K562 (cell line): ENCODE data around the gene NFKBIB. TPM values are rescaled to one million over a fixed set of nuclear protein-coding genes. Genes with fewer than 3 reads are reported as not detected.

ENCODE experiments used
- ATAC-seq: fragments of 200-7000 bp; cut with Tn5 transposase; 3 replicates; pipeline ENCODE4 v1.9.1; 2020; ENCODE audit warnings: moderate library complexity
- BruUV-seq: library from RNA; stranded (reverse); fragments of 400-500 nt; replicated peaks from 2 replicates; lab custom pipeline; 2021; lab: Mats Ljungman, UMichigan
- CTCF ChIA-PET: fragments of 300-600 bp; formaldehyde crosslinking; extraction: SDS; loops from one replicate; lab custom pipeline; 2021; ENCODE audit warnings: low intra/inter-chr PET ratio; lab: Yijun Ruan, JAX
- POLR2A ChIA-PET: fragments of 300-600, 350-650 bp; sonication (Branson Sonifier 250); formaldehyde crosslinking; extraction: SDS; loops from one replicate; lab custom pipeline; 2021; ENCODE audit warnings: antibody characterized with exemption, inconsistent platforms; lab: Yijun Ruan, JAX
- DNase-seq, 4 experiments: peaks; one replicate each; pipeline versions ENCODE4 v3.0.0 to v3.0.0-alpha.2; 2011 to 2018; ENCODE audit warnings: low spot score in 3 of 4, mixed read lengths in 3 of 4; ENCODE audit errors: extremely low read depth in 1 of 4
- FAIRE-seq: peaks from 2 replicates; lab custom pipeline; 2011; peaks lifted over from hg19 to GRCh38; lab: Jason Lieb, UNC
- H2AFZ ChIP-seq: 2 replicates; pipeline ENCODE4 v1.6.0; 2011; ENCODE audit warnings: low read depth, low read length, control low read depth, inconsistent platforms
- H3K27ac ChIP-seq: fragments of 200-600 bp; 3 replicates; pipeline ENCODE4 v1.8.0; 2011; ENCODE audit warnings: low read depth, mild to moderate bottlenecking, control low read depth, inconsistent platforms, low read length, moderate library complexity, mixed read lengths; ENCODE audit errors: extremely low read depth
- H3K27me3 ChIP-seq, 2 experiments: fragments of 300-600 bp in 1 of 2; 2 replicates in 1 of 2; 3 replicates in 1 of 2; pipeline versions ENCODE4 v1.6.0 to v1.8.0; 2011; ENCODE audit warnings: inconsistent platforms in 2 of 2, low read length in 2 of 2, mild to moderate bottlenecking in 1 of 2, mixed read lengths in 1 of 2, moderate library complexity in 1 of 2; ENCODE audit not compliant: control insufficient read depth in 2 of 2, insufficient read depth in 2 of 2
- H3K36me3 ChIP-seq: fragments of 300-600 bp; 3 replicates; pipeline ENCODE4 v1.8.0; 2011; ENCODE audit warnings: mild to moderate bottlenecking, low read length, inconsistent platforms; ENCODE audit not compliant: control insufficient read depth, insufficient read depth
- H3K4me1 ChIP-seq, 2 experiments: fragments of 200-600 bp in 1 of 2; replicated peaks in 1 of 2; 2 replicates in 1 of 2; 3 replicates in 1 of 2; pipeline versions ENCODE4 v1.5.1 to v1.8.0; 2011; ENCODE audit warnings: inconsistent platforms in 2 of 2, low read length in 2 of 2, mild to moderate bottlenecking in 1 of 2, mixed read lengths in 1 of 2, moderate library complexity in 1 of 2; ENCODE audit not compliant: control insufficient read depth in 2 of 2, insufficient read depth in 2 of 2
- H3K4me2 ChIP-seq: 2 replicates; pipeline ENCODE4 v1.6.1; 2011; ENCODE audit warnings: low read length, control low read depth, inconsistent platforms, mixed read lengths; ENCODE audit not compliant: insufficient read depth
- H3K4me3 ChIP-seq: fragments of 200-600 bp; sonication (generic), shearing (Covaris generic); 2 replicates; pipeline ENCODE4 v1.5.1; 2016; ENCODE audit warnings: control low read depth, inconsistent platforms
- H3K79me2 ChIP-seq: fragments of 200-600 bp; 3 replicates; pipeline ENCODE4 v1.8.0; 2011; ENCODE audit warnings: low read length, inconsistent platforms; ENCODE audit not compliant: control insufficient read depth, insufficient read depth
- H3K9ac ChIP-seq, 2 experiments: 2 replicates each; pipeline versions ENCODE4 v1.6.0 to v1.6.1; 2011; ENCODE audit warnings: low read depth in 2 of 2, low read length in 2 of 2, control low read depth in 1 of 2, inconsistent platforms in 1 of 2, mild to moderate bottlenecking in 1 of 2, mixed read lengths in 1 of 2; ENCODE audit not compliant: insufficient read depth in 1 of 2
- H3K9me1 ChIP-seq: one replicate; pipeline ENCODE4 v1.6.0; 2011; ENCODE audit warnings: inconsistent platforms, mild to moderate bottlenecking, low read length, moderate library complexity; ENCODE audit not compliant: control insufficient read depth, insufficient read depth
- H3K9me3 ChIP-seq: replicated peaks from 2 replicates; pipeline ENCODE4 v1.5.1; 2011; ENCODE audit warnings: low read depth, low read length, inconsistent platforms; ENCODE audit not compliant: control insufficient read depth, insufficient read depth
- H4K20me1 ChIP-seq: replicated peaks from 2 replicates; pipeline ENCODE4 v1.6.1; 2011; ENCODE audit warnings: low read length, inconsistent platforms, mixed read lengths; ENCODE audit not compliant: control insufficient read depth, insufficient read depth
- AFF4 ChIP-seq: sonication (generic); formaldehyde crosslinking; IDR thresholded peaks from 2 replicates; pipeline ENCODE4 v1.8.0; 2023; ENCODE audit warnings: mild to moderate bottlenecking, missing genetic modification reagents
- CBFB ChIP-seq: sonication (generic); formaldehyde crosslinking; IDR thresholded peaks from 2 replicates; pipeline ENCODE4 v1.4.0; 2020; ENCODE audit warnings: mild to moderate bottlenecking, missing genetic modification reagents
- EP400 ChIP-seq: fragments of 450-650 bp; IDR thresholded peaks from 2 replicates; pipeline ENCODE4 v1.6.1; 2017; ENCODE audit warnings: antibody characterized with exemption, mild to moderate bottlenecking, moderate library complexity
- KDM2B ChIP-seq: fragments of 250-450 bp; sonication (Bioruptor Pico); IDR thresholded peaks from 2 replicates; pipeline ENCODE4 v1.8.0; 2021; ENCODE audit warnings: mild to moderate bottlenecking, moderate library complexity
- POLR2G ChIP-seq: fragments of 200-400 bp; formaldehyde crosslinking; IDR thresholded peaks from 2 replicates; pipeline ENCODE4 v1.6.1; 2017; ENCODE audit warnings: low read depth, mild to moderate bottlenecking, antibody characterized with exemption, low read length, moderate library complexity
- SRF ChIP-seq, 2 experiments: fragments of 250-450, 450-650 bp in 1 of 2; sonication (Bioruptor Pico) in 1 of 2; sonication (generic) in 1 of 2; formaldehyde crosslinking; IDR thresholded peaks; 2 replicates each; pipeline versions ENCODE4 v1.5.0 to v1.5.1; 2020 to 2022; ENCODE audit warnings: mild to moderate bottlenecking in 1 of 2, missing genetic modification reagents in 1 of 2
- TEAD4 ChIP-seq, 2 experiments: sonication (generic) in 1 of 2; formaldehyde crosslinking in 1 of 2; IDR thresholded peaks; 2 replicates each; pipeline versions ENCODE4 v1.6.1 to v1.8.0; 2012 to 2022; ENCODE audit warnings: borderline replicate concordance in 1 of 2, inconsistent platforms in 1 of 2, low read length in 1 of 2, mild to moderate bottlenecking in 1 of 2, missing genetic modification reagents in 1 of 2
- THRAP3 ChIP-seq: fragments of 450-650 bp; IDR thresholded peaks from 2 replicates; pipeline ENCODE4 v1.6.1; 2016; ENCODE audit warnings: mild to moderate bottlenecking, inconsistent platforms, borderline replicate concordance
- TSHZ1 ChIP-seq: fragments of 250-450 bp; sonication (Bioruptor Pico); IDR thresholded peaks from 2 replicates; pipeline ENCODE4 v1.4.0; 2020; ENCODE audit warnings: mild to moderate bottlenecking, moderate library complexity
- ZFP30 ChIP-seq: fragments of 250-450 bp; sonication (Bioruptor Pico); IDR thresholded peaks from 2 replicates; pipeline ENCODE4 v1.8.0; 2022; ENCODE audit warnings: moderate library complexity, mild to moderate bottlenecking, inconsistent platforms, borderline replicate concordance
- ZNF507 ChIP-seq: conservative IDR thresholded peaks from 2 replicates; pipeline ENCODE4 v1.6.1; 2017; ENCODE audit warnings: missing genetic modification characterization, missing compliant biosample characterization
- ZNF695 ChIP-seq: fragments of 450-650 bp; formaldehyde crosslinking; IDR thresholded peaks from 2 replicates; pipeline ENCODE4 v1.4.0; 2020; ENCODE audit warnings: mild to moderate bottlenecking, moderate library complexity
- whole genome bisulfite sequencing: fragments of 100-300 bp; shearing (Covaris generic); methylation state at CpG from one replicate; pipeline ENCODE4 v1.1.6; 2016; ENCODE audit warnings: low coverage, mixed read lengths; ENCODE audit not compliant: insufficient coverage; ENCODE audit errors: missing lambda C conversion rate; 5-methylcytosine and 5-hydroxymethylcytosine counted together
- in situ Hi-C: fragments of 300-500 bp; cut with MboI; formaldehyde crosslinking; loops from 4 replicates; pipeline ENCODE4 v1.15.0; 2018; ENCODE audit warnings: inconsistent platforms, mixed read lengths
- intact Hi-C: fragments of 100-400 bp; cut with micrococcal nuclease; formaldehyde crosslinking; loops from 2 replicates; pipeline ENCODE4 v1.14.2; 2022
- polyA plus RNA-seq, 8 experiments: library from polyadenylated mRNA; depleted of rRNA in 4 of 8; stranded (reverse) in 5 of 8; unstranded in 3 of 8; fragments of >200 nt; fragmentation: Nextera tagmentation in 2 of 8; fragmentation: Illumina TruSeq in 1 of 8; extraction: Ambion mirVana in 2 of 8; extraction: Trizol in 1 of 8; gene quantifications; 2 replicates each; pipeline versions ENCODE4 v1.2.1 to v1.2.3, GENCODE V29; 2011 to 2014; ENCODE audit warnings: inconsistent platforms in 1 of 8, missing spikeins in 1 of 8
- total RNA-seq, 7 experiments: library from RNA; depleted of rRNA in 6 of 7; stranded (reverse); fragments of >200 nt in 6 of 7; fragmentation: Illumina TruSeq in 2 of 7; extraction: Trizol in 2 of 7; gene quantifications; 2 replicates each; pipeline versions ENCODE4 v1.2.1 to v1.2.3, GENCODE V29; 2011 to 2021; ENCODE audit warnings: low replicate concordance in 1 of 7

The NFKBIB gene
- total and polyA plus RNA-seq, 9 of the 15 experiments (the other 6 are each of a cell fraction or from before 2014, with no cell fraction given): 1.5 to 44.9 (median 10.4) TPM

- H3K27ac ChIP-seq: no peak overlapping the region
- no peaks in the 10 kb centered on the region for H3K9me3 ChIP-seq
- peak overlapping the region in 1 of 2 experiments; percentile 68; a peak in 2 of 4 replicates for H3K9ac ChIP-seq
- H4K20me1 ChIP-seq: no peaks in the 10 kb centered on the region
- no peaks in the 10 kb centered on the region for H3K79me2 ChIP-seq
- in situ Hi-C loops (loop anchor here (10.0 kb wide), 1 partner anchor 397 kb away; no protein-coding TSS in a partner anchor), intact Hi-C loops (no loop called here)
- ChIA-PET POLR2A (interaction anchor here (0.7 to 1.1 kb wide), 2 partner anchors 9 to 13 kb away, joined by 3 read pairs; partner anchors contain the start of genes MRPS12 and SARS2), CTCF (interaction anchor here (0.5 kb wide), 1 partner anchor 29 kb away, joined by 3 read pairs; no protein-coding TSS in a partner anchor)
- peaks cover 50% of the 10 kb centered on the region; the same call in 1 of the 3 replicates for H3K36me3 ChIP-seq
- FAIRE-seq (no peak), DNase-seq (peak in 1 of 4 experiments; percentile 8), ATAC-seq (no peak)
- BruUV-seq: no TSS peak
- peaks cover 0 to 31% of the 10 kb centered on the region in 2 experiments; a peak in 3 of 5 replicates for H3K4me1 ChIP-seq
- no peak overlapping the region for H3K4me3 ChIP-seq
- 96% methylated on average over 11 of the region's 20 CpGs for whole genome bisulfite sequencing
- H3K27me3 ChIP-seq: no peaks in the 10 kb centered on the region
- no peak overlapping the region for H3K4me2 ChIP-seq
- H2AFZ ChIP-seq: no peak overlapping the region
- no peaks in the 10 kb centered on the region for H3K9me1 ChIP-seq
- TF ChIP-seq KDM2B (CRISPR knock-in tag): no peak
- no peak for TF ChIP-seq EP400
- no peak for TF ChIP-seq THRAP3
- no peak for TF ChIP-seq ZNF507 (tag)
- no peak for TF ChIP-seq TSHZ1 (CRISPR knock-in tag)
- TF ChIP-seq AFF4 (CRISPR knock-in tag): no peak
- peak; percentile 54; the same call in 1 of the 2 replicates for TF ChIP-seq POLR2G
- TF ChIP-seq TEAD4 (IDR thresholded peaks at IDR 0.05; ENCODE audit: low read length): no peak
- TF ChIP-seq TEAD4 (CRISPR knock-in tag; IDR thresholded peaks at IDR 0.05; ENCODE audit: borderline replicate concordance): no peak
- TF ChIP-seq ZNF695 (CRISPR knock-in tag): no peak
- no peak for TF ChIP-seq ZFP30 (CRISPR knock-in tag)
- TF ChIP-seq CBFB (CRISPR knock-in tag): no peak
- peak in 1 of 2 experiments; percentile 70; a peak in 1 of 4 replicates for TF ChIP-seq SRF (CRISPR knock-in tag; IDR thresholded peaks at IDR 0.05)
Measured at GRCh38 chr19:38921420-38922274, 21.9 kb downstream of the NFKBIB start.
